HG03457 (cell line): Measurements from ENCODE around the gene CMTM2.

ENCODE experiments used
- ATAC-seq: cut with Tn5 transposase; IDR thresholded peaks from one replicate; pipeline ENCODE4 v1.9.1; 2021; ENCODE audit warnings: moderate number of reproducible peaks; ENCODE audit not compliant: unreplicated experiment

The CMTM2 gene

GRCh38 chr16:66578651-66579531 lies at the start of gene CMTM2:
CMTM2 (plus strand) TSS chr16:66579463; CDS start chr16:66579608, 145 bp downstream.
- no peak for ATAC-seq

- no peak for ATAC-seq
These were observed 49.8 kb upstream of the CMTM2 start for GRCh38 chr16:66529475-66529874.

- ATAC-seq, result no peak
These were observed 44.9 kb upstream of the CMTM2 start for GRCh38 chr16:66534376-66534799.

GRCh38 chr16:66536525-66536924 lies 42.7 kb upstream of the CMTM2 start:
- no peak for ATAC-seq

GRCh38 chr16:66537236-66537635 lies 42.0 kb upstream of the CMTM2 start:
- no peak for ATAC-seq

GRCh38 chr16:66538910-66539309 lies 40.4 kb upstream of the CMTM2 start:
- ATAC-seq, result no peak

- ATAC-seq, result no peak
These were observed 39.4 kb upstream of the CMTM2 start for GRCh38 chr16:66539623-66540469.

GRCh38 chr16:66541388-66542355 lies 37.6 kb upstream of the CMTM2 start:
- no peak for ATAC-seq

GRCh38 chr16:66542396-66542795 lies 36.9 kb upstream of the CMTM2 start:
- ATAC-seq, result no peak

- no peak for ATAC-seq
These were observed 35.7 kb upstream of the CMTM2 start for GRCh38 chr16:66543541-66543940.

- ATAC-seq, result no peak
These were observed 35.1 kb upstream of the CMTM2 start for GRCh38 chr16:66544016-66544757.

- no peak for ATAC-seq
These were observed 31.9 kb upstream of the CMTM2 start for GRCh38 chr16:66547101-66547989.

GRCh38 chr16:66548068-66548467 lies 31.2 kb upstream of the CMTM2 start:
- ATAC-seq, result no peak

- ATAC-seq, result no peak
These were observed 30.4 kb upstream of the CMTM2 start for GRCh38 chr16:66548868-66549267.

- ATAC-seq, result no peak
These were observed 29.8 kb upstream of the CMTM2 start, which contains the start of gene TK2 for GRCh38 chr16:66549284-66550131. TK2 (minus strand) TSS chr16:66550122; CDS start chr16:66550061, 61 bp downstream.

GRCh38 chr16:66551348-66551759 lies 27.9 kb upstream of the CMTM2 start:
- ATAC-seq, result no peak

GRCh38 chr16:66551788-66552285 lies 27.4 kb upstream of the CMTM2 start:
- no peak for ATAC-seq
